GM12878 (cell line): ENCODE data around the gene YAF2.

Experiments used
- ATF3 ChIP-seq: IDR thresholded peaks from 2 replicates; pipeline ENCODE4 v1.6.1; 2011; ENCODE audit warnings: low read depth, mild to moderate bottlenecking, low read length, moderate library complexity, borderline replicate concordance; ENCODE audit errors: extremely low read depth
- CBX5 ChIP-seq: sonication (generic); IDR thresholded peaks from 2 replicates; pipeline ENCODE4 v1.6.1; 2016; ENCODE audit warnings: low read depth, moderate library complexity, mild to moderate bottlenecking, inconsistent platforms
- CTCF ChIP-seq, 3 experiments: IDR thresholded peaks in 2 of 3; conservative IDR thresholded peaks in 1 of 3; 2 replicates each; pipeline ENCODE4 v1.5.1; 2011; ENCODE audit warnings: low read depth in 3 of 3, low read length in 3 of 3, mild to moderate bottlenecking in 3 of 3, control low read depth in 2 of 3, moderate library complexity in 2 of 3, inconsistent platforms in 1 of 3, mixed read lengths in 1 of 3; ENCODE audit not compliant: control insufficient read depth in 2 of 3, insufficient read depth in 1 of 3; ENCODE audit errors: extremely low read depth in 1 of 3
- DPF2 ChIP-seq: fragments of 450-650 bp; IDR thresholded peaks from 2 replicates; pipeline ENCODE4 v1.6.1; 2017; ENCODE audit warnings: mild to moderate bottlenecking
- EP300 ChIP-seq, 2 experiments: fragments of 150-350 bp in 1 of 2; IDR thresholded peaks; 2 replicates each; pipeline ENCODE4 v1.6.1; 2011 to 2012; ENCODE audit warnings: low read depth in 2 of 2, low read length in 2 of 2, borderline replicate concordance in 1 of 2, improper control_type of control experiment in 1 of 2, inconsistent platforms in 1 of 2; ENCODE audit not compliant: control insufficient read depth in 1 of 2
- FOS ChIP-seq: IDR thresholded peaks from 3 replicates; pipeline ENCODE4 v1.6.1; 2011; ENCODE audit warnings: borderline replicate concordance; ENCODE audit not compliant: insufficient read length; ENCODE audit errors: extremely low read depth
- KDM1A ChIP-seq: fragments of 200-600 bp; sonication (generic); IDR thresholded peaks from 2 replicates; pipeline ENCODE4 v1.6.1; 2016; ENCODE audit warnings: borderline replicate concordance
- POLR2AphosphoS5 ChIP-seq: IDR thresholded peaks from 2 replicates; pipeline ENCODE4 v1.6.1; 2011; ENCODE audit warnings: mild to moderate bottlenecking, low read length, inconsistent platforms
- PRDM15 ChIP-seq: fragments of 450-650 bp; formaldehyde crosslinking; IDR thresholded peaks from 2 replicates; pipeline ENCODE4 v1.4.0; 2020; ENCODE audit warnings: mild to moderate bottlenecking, moderate library complexity
- RBBP5 ChIP-seq: fragments of 200-600 bp; sonication (generic); conservative IDR thresholded peaks from 2 replicates; pipeline ENCODE4 v1.6.1; 2016
- ZBED1 ChIP-seq: IDR thresholded peaks from 2 replicates; pipeline ENCODE4 v1.6.1; 2016; ENCODE audit warnings: borderline replicate concordance

GRCh38 chr12:42221726-42222125 lies 16.3 kb downstream of the YAF2 start:
- TF ChIP-seq EP300 (IDR thresholded peaks at IDR 0.05; ENCODE audit: borderline replicate concordance in 1 of 2, control insufficient read depth in 1 of 2, low read depth in 2 of 2, low read length in 2 of 2) (no peak), POLR2AphosphoS5 (no peak), KDM1A (no peak), FOS (no peak), PRDM15 (no peak), ATF3 (no peak), CTCF (IDR thresholded peaks at IDR 0.05 in 2 of 3, conservative IDR thresholded peaks at IDR 0.05 in 1 of 3; ENCODE audit: control insufficient read depth in 2 of 3, extremely low read depth in 1 of 3, insufficient read depth in 1 of 3, low read depth in 3 of 3, low read length in 3 of 3) (no peak), CBX5 (no peak), DPF2 (no peak), RBBP5 (no peak), ZBED1 (no peak)
